Renal pelvis (tissue), 4 donors: ENCODE measurements around the gene NOP9. TPM values are rescaled to one million over a fixed set of nuclear protein-coding genes. Genes with fewer than 3 reads are reported as not detected.

ENCODE experiments used
- DNase-seq: peaks from one replicate; pipeline ENCODE4 v3.0.0-alpha.2; 2013
- polyA plus RNA-seq, 3 donors: library from polyadenylated mRNA; unstranded; fragments of 120-200 nt; gene quantifications; one replicate each; pipeline ENCODE4 v1.2.1, GENCODE V29; 2013; ENCODE audit not compliant: insufficient read length in 3 of 3

The NOP9 gene
- polyA plus RNA-seq, 3 donors = 28.0 to 29.7 (median 28.7) TPM

DNA sequence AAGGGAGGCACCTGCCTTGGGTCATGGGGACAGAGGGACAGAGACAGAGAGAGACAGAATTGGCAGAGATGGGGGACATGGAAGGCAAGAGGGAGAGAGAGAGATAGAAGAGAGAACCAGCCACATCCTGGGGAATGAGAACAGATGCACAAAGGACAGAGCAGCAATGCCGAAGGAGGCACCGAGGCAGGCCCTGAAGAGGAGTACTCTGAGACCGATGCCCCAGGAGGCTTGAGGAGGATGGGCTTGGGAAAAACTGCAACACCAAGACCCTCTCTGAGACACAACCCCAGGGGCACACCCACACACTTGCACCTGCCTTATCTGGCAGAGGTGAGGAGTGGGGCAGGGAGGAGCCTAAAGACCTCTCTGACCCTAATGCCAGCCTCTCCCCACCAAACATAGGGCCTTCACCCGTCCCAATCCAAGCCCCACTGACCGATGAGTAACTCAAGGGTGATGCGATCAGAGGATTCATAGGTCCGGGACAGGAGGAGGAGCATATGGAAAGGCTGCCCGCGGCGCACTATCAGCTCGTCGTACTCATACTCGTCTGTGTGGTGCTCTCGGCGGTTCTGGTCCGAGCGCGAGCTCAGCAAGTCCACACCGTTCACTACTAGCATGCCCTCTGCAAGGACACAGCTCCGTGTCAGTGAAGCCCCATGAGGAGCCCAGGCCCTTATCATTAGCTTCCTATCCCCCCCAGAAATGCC lies 38.2 kb upstream of the NOP9 start:
- DNase-seq = no peak

DNA sequence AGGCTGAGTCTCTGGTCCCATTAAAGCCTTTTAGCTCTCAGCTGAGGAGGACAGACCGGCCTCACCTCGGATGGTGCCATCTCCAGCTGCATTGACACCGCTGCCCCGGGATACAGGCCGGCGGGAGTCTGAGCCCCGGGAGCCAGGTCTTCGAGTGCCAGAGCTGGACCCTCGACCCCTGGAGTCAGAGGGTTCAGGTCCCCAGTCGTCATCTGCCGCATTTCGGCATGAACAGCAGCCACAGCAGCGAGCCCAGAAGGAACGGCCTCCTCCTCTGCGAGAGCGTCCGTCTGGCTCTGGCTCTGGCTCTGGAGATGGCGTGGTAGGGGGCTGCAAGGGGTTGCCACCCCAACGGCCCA lies 37.7 kb upstream of the NOP9 start:
- no peak for DNase-seq

DNA sequence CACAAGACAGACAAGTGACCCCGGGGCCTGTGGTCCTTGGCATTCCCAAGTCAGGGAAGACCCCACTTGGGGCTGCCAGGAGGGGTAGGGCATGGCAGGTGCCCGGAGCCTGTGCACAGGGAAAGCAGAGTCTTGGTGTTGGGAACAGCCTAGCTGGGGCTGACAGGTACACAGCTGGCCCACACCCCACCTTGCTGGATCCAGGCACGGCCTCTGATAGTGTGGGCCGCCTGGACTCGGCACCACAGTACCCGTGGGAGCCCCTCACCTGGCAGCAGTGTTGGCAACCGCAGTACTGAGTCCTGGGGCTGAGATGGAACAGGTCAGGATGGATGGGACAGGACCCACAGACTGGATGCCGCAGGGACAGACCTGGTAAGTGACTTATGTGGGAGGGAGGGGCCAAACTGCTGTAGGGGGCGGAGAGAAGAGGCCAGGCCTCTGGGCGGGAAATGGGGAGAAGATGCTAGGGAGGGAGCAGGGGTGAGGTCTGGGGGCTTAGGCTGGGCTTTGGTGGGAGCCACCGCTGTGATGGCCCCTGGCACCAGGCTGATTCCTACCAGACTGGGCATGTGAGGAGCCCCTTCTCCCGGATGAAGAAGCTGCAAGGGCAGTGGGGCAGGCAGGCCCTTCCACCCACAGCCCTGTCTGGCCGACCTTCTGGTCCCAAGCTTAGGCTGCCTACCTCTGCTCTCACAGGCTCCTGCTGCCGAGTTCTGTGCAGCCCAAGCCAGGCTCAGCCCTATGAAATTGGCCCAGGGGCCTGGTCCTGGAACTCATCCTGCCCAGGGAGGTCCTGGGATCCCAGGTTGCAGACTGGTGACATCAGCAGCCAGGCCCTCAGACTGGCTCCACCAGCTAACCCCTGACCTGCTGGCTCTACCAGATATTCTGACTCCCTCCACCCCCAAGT lies 36.6 kb upstream of the NOP9 start, which contains the start of gene TGM1:
Gene TGM1 (minus strand): TSS at position 357 of the 913 bp plus-strand sequence. CDS start 825 bp downstream, outside the sequence.
- no peak for DNase-seq

DNA sequence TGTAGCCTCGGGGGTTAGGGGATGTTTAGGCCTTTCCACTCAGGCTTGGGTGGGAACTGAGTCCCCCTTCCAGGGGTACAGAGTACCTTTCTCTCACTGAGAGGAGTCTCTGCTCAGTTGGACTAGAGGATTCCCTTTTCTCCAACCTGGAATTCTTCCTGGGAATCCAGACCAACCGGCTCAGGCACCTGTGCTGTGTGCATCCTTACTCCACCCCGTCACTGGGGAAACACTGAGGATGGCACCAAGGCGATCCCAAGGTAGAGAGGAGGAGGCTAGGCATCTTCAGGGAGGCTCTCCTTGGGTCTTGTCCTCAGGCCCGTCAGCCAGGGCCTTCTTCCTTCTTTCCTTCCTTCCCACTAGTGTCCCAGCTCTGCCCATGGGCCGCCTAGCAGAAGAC lies 35.8 kb upstream of the NOP9 start:
- no peak for DNase-seq

DNA sequence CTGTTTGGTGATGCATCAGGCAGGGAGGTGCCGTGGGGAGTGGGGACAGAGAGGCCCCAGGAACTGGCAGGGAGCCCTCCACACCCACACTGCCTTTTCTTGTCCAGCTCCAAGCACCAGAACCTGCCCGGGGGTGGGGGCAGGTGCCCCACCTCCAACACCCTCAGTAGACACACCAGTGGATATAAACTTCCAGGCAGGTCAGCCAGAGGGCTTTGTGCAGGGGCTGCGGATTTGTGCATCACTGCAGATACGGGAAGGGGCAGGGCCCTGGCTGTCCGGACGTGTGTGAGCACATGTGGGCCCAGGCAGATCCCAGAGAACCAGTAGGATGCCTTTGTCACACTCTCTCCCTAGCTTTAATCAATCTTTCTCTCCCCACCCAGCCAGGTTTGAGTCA lies 35.4 kb upstream of the NOP9 start:
- no peak for DNase-seq

DNA sequence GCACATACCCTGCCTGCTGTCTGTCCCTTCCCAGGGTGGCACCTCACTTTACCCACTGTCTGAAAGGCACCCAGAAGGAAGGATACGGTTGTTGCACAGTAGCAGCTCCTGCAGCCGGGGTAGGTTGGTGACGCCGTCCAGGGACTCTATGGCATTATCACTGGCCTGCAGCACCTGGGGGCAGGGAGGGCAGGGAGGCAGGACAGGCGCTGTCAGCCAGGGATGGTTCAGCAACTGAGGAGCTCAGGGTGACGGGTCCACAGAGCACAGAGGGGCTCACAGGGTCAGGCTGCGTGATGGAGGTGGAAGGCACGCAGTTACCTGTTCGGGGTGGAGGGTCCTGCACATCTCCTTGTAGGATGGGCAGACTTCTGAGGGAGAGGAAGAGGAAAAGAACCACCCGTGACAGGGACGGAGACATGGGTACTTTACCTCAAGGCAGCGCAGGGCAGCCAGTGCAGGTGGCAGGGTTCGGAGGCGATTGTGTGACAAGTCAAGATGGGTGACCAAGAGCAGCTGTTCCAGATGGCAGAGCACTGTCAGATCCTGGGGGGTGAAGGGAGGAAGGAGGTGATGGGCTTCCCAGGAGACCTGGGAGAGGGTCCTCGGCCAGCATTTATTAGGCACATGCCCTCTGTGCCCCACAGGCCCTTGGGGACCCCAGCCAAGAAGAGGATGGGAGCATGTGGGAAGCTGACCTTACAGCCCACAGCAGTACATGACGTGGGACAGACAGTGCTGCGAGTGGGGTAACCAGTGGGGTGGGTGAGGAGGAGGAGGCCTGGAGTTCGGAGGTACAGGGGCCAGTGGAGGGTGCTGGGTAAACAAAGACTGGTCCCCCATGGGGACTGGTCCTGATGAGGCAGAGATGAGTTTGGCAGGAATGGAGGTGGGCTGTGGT lies 33.1 kb upstream of the NOP9 start:
- no peak for DNase-seq

DNA sequence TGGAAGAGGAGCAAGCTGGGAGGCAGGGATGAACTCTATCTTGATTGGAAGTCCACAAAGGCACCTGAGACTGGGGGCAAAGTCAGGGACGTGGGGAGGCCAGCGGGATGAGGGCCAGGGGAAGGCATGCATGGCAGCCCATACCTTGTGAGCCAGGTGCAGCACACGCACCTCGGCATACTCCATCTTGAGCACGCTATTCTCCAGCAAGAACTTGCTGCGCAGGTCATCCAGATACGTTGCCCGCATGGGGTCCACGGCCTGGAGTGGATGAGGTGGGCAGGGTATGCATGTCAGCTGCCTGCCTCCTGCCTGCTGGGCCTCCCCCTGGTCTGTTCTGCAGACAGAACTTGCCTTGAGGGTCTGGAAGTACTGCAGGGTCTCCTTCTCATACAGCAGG lies 32.1 kb upstream of the NOP9 start:
- DNase-seq = no peak

DNA sequence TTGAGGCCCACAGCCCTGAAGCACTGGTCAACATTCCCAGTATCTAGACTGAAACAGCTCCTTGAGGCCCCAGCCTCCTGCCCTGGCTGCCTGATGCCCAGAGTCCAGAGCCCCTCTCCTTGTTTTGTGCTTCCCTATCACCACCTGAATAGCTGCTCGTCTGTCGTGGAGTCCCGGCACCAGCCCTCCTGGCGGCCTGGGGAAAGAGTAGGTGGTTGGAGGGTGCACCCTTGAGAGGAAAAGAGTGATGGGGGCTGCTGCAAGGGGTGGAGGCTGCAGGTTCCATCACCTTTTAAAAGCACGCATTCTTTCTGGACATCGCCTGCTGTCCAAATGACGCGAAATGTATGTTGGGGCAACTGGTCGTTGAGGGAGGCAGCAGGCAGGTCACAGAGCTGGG lies 31.4 kb upstream of the NOP9 start:
- no peak for DNase-seq

DNA sequence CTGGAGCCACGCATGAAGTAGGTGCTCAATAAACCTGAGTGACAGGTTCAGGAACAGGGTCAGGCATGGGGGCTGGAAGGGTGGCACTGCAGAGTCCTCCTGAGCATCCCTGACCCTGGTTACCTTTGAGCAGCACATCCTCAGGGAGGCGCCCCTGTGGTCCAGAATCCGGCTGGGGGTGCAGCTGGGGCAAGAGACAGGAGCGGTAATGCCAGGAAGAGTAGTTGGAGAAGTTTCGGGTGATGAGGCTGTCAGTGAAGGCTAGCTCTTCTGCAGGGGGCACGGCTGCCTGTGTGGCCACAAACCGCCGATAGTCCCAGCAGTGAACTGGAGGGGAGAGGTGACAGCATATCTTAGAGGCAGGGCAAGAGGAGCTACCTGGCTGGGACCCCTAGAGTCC lies 30.3 kb upstream of the NOP9 start:
- no peak for DNase-seq

DNA sequence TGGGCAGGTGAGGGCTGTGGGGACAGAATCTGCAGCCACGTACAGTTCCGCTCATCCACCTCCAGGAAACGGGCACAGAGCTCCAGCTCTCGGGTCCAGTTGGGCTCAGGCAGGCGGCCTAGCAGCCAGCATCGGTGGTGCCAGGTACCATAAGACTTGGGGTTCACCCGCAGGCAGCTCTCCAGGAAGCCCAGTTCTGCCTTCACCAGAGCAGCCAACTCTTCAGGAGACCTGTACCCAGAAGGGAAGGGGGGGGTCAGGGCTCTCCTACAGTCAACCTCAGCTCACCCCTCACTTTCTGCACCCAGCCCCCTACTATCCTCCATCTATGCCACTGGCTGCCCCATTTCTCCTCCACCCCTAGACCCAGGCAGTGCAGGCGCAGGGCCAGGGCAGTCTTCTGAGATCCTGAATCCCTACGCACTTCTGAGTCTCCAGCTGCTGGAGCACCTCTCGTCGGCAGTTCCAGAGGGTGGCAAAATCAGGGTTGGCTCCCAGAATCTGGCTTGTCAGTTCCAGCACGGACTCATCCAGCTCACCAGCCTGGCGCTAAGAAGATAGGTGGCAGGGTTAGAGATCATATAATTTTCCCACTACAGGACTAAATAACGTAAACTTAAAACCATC lies 29.6 kb upstream of the NOP9 start:
- DNase-seq = no peak

DNA sequence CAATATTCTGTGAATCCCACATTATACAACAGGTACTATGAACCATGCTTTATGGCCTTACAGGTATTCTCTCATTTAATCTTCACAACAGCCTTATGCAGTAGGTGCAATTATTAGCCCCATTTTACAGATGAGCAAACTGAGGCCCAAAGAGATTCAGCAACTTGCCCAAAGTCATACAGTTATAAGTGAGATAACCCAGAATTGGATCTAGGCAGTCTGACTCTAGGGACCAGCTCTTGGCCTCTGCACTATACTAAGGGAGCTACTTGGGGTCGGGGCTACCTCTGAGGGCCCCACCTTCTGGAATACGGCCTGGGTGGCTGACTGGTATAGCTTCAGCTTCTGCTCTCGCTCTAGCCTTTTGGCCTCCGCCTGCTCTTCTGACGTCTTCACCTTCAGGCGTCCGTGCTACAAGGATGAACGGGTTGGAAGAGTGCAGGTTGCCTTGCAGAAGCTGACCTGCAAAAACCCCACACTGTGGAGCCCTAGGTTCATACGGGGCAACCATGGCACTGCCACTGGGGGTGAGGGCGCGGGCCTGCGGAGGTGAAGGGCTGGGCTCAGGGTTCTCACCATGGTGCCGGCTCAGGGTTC lies 29.0 kb upstream of the NOP9 start:
- DNase-seq = no peak

DNA sequence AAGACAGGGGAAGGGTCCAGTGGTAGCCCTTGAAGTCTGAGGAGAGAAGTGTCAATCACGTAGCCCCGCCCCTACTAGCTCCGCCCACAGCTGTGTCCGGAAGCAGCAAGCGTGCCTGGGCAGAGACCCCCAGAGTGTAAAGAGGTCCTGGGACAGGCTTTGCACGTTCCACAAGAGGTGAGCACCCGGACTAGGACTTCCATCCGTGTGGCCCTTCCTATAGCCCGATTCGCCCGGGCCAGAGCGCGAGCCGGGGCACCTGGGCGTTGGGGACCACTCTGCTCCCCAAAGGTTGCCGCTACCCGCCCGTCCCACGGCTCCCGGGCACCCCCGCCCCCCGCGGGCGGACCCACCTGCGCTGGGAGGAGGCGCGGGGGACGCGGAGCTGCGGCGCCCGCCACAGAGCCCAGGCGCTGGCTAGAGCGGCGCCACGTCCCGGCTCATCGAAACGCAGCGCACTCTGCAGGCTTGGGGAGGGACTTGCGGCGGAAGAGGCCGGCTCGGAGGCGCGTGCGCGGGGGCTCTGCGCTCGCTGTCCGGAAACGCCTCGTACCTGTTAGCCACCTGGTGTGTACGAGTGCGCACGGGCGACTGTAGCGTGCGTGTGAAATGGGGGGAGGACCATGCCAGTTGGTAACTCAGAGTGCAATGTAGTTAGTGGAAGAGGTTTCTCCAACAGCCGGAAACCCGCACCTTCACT lies 28.4 kb upstream of the NOP9 start, which contains the start of gene RABGGTA:
Gene RABGGTA (minus strand): TSS at position 464 of the 700 bp plus-strand sequence. CDS start 482 bp downstream, outside the sequence.
- peak; percentile 91 for DNase-seq

DNA sequence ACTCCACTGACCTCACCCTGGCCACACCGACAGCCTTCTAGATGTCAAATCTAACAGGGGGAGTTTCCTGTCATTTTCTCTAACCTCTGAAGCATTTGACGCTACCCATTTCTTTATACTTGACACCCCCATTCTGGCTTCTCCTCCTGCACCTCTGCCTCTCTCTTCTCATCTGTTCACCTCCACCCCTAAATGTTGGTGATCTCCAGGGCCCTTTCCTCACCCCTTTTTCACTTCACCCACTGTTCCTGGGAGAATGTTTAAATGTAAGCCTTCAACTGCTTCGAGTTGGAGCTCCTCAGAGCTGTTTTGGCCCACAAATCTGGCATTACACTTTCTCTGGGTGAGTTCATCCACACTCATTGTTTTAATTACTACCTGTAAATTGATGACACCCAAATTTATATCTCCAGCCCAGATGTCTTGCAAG lies 27.8 kb upstream of the NOP9 start:
- no peak for DNase-seq

DNA sequence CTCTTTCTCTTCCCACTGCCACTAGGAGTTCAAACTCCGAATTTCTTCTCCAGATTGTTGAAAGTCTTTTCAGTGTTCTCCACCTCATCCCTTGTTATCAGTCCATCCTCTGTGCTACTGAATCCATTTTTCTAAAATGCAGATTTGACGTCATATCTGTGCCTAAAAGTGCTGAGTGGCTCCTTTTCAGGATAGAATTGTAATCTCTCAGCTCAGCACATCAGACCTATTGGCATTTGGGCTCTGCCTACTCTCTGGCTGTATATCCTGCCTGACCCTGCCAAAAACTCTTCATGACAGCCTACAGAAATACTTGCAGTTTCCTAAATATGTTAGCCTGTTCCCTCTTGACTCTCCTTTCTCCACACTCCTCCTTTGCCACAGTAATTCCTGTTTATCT lies 27.2 kb upstream of the NOP9 start:
- DNase-seq = no peak

DNA sequence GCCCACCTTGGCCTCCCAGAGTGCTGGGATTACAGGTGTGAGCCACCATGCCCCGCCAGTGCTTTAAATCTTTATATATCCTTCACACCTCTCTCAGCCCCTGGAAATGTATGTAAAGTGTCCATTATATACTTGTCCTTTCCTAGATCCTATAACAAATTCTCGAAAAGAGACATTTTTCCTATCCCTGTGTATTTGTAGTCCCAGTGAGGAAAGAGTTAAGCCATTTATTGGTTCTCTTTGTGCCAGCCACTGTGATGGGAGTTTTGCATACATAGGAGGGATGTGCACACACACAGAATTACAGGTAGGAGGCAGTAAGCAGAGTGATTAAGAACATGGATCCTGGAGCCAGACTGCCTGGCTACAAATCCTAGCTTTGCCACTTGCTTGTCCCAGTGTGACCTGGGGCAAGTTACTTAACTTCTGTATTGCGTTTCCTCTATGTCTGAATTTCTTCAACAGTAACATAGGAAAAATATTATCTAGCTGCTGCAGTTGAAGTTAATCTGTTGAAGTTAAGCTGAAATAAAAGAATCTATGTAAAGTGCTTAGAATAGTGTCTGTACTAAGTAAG lies 26.1 kb upstream of the NOP9 start:
- no peak for DNase-seq

DNA sequence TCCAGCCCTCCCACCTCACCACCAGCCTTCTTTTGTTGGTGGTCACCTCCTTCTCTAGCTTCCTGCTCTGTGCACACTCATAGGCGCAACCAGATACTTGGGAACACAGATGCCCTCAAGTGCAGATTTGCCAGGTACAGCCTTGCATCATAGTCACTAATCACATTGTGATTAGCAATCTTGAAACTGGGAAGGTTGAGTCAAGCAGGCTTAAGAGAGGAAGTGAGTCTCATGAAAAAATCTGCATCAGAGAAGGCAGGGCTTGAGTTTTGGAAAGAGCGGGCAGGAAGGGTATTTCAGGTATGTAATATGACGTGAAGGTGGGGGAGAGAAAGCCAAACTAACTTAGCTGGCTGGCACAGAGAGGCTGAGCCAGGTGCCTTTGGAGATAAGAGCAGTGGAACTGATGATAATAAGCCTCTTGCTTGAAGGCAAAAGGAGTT lies 25.5 kb upstream of the NOP9 start:
- DNase-seq = no peak

DNA sequence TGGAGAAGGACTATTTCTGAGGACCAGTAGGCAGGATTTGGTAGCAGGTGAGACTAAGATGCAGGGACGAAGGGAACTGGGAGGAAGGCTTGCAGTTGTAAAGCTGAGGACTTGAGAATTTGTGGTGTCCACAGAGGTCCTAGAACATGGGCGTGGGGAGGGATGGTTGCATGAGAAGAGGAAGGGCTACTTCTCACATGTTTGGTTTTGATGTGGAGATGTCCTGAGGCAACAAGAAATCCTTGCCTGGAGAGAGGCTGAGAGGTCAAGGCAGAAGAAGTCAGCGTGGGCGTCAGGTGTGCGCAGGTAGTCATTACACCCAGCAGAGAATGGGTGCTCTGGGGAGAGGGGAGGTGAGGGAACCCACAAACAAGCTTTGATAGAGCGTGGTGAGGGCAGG lies 22.6 kb upstream of the NOP9 start:
- no peak for DNase-seq

DNA sequence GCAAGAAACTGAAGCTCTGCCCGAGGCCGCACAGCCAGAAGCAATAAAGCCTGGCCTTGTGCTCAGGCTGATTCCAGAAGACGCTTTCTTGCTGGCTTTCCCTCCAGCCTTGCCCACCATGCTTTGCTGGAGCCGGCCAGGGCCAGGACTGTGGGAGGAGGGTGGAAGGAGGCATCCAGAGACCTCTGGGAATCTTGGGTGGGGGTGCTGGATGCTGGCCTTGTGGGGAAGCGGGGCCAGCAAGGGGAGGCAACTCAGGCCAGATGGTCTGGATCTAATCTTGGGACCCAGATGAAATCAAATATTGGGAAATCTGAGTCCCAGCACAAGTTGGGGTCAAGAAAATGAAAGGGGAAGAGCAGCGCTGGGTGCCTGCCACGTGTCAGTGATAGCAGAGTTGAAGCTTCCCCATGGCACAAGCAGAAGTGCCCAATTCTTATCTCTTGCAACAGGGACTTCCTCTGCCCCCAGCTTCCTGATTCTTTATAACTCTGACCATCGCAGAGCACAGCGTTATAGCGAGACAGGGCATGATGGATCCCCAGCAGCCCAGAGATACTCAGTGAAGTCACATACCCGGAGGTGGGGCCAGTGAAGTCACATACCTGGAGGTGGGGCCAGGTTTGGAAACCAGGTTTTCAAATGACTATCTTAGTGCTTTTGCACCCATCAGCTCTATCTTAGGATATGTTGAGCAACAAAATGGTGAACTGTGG lies 21.9 kb upstream of the NOP9 start:
- no peak for DNase-seq

DNA sequence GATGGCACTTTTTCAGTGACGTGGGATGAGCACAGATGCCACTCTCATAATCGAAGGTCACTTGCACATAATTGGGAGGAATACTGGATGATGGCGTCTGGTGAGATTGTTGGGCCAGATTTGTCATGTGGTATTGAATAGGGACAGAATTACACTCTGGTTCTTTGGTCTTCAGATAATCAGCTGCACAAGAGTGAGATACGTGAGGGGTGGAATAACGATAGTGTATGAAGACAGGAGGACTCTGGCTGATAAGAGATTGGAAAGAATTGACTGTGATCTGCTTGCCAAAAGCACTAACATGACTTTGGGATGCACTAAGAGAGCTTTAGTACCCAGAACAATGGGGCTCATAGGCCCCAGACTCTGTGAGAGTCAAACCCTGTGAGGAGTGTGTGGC lies 21.2 kb upstream of the NOP9 start:
- no peak for DNase-seq
